Neural crest cell (in vitro differentiated cells): ENCODE results near the gene SNRPD3. TPM values are rescaled to one million over a fixed set of nuclear protein-coding genes. Genes with fewer than 3 reads are reported as not detected.
A peak's percentile ranks its signal among the peaks of the same experiment; 100 is the strongest.
"Not testable (repeated sequence)": the region's sequence is repeated elsewhere in the genome, so short reads cannot be mapped to it uniquely, and the experiment has no call there.

ENCODE experiments used
- DNase-seq: peaks from one replicate; pipeline ENCODE4 v3.0.0; 2021; ENCODE audit warnings: low read depth, mixed read lengths, low spot score
- H3K27ac Mint-ChIP-seq: one replicate; pipeline ENCODE4 v1.8.0; 2021; ENCODE audit warnings: mild to moderate bottlenecking, mixed read lengths; ENCODE audit not compliant: unreplicated experiment
- H3K27me3 Mint-ChIP-seq: 2 replicates; pipeline ENCODE4 v1.8.0; 2021; ENCODE audit warnings: low read depth, mild to moderate bottlenecking, mixed read lengths
- H3K36me3 Mint-ChIP-seq: 2 replicates; pipeline ENCODE4 v1.8.0; 2021; ENCODE audit warnings: low read depth, mild to moderate bottlenecking, mixed read lengths
- H3K4me1 Mint-ChIP-seq: 2 replicates; pipeline ENCODE4 v1.8.0; 2021; ENCODE audit warnings: mixed read lengths
- H3K4me3 Mint-ChIP-seq: one replicate; pipeline ENCODE4 v1.8.0; 2021; ENCODE audit warnings: mild to moderate bottlenecking, mixed read lengths
- H3K9me3 Mint-ChIP-seq: 2 replicates; pipeline ENCODE4 v1.8.0; 2021; ENCODE audit warnings: mixed read lengths
- CTCF ChIP-seq: fragments of 200-600 bp; sonication (generic); conservative IDR thresholded peaks from 2 replicates; pipeline ENCODE4 v1.5.0; 2021; ENCODE audit warnings: antibody characterized with exemption, mild to moderate bottlenecking
- total RNA-seq: library from RNA; stranded (reverse); gene quantifications from 2 replicates; pipeline ENCODE4 v1.2.1, GENCODE V29; 2021

Gene SNRPD3
- total RNA-seq, 1 donor from 2014 or later: 151 TPM

DNA sequence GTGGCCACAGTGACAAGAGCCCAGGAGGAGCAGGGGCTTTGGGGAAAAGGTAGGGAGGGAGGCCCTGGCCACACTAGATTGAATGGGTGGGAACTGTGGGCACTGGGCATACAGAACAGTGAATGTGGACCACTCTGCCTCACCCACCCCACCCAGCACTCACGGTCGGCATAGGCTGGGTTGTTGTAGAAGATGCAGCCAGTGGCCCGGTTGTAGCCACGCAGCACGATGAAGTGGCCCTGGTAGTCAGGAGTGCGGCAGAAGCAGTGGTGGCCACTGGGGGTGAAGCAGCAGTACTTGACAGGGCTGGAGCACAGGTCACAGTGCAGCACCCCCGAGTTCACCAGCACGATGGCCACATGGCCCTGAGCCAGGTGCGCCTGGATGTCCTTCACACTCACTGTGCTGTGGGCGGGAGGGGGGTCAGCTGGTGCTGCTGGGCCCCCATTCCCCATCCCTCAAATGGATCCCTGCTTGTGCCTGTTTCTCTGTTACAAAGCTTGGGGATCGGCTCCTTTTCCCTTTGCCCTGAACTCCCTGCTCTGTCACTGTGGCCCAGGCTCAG is 12.0 kb upstream of the SNRPD3 start:
- peaks cover 9% of the 10 kb centered on the region for H3K36me3 Mint-ChIP-seq
- H3K27me3 Mint-ChIP-seq: no peaks in the 10 kb centered on the region
- no peak overlapping the region for H3K4me3 Mint-ChIP-seq
- H3K27ac Mint-ChIP-seq: no peak overlapping the region
- H3K9me3 Mint-ChIP-seq: no peaks in the 10 kb centered on the region
- no peaks in the 10 kb centered on the region for H3K4me1 Mint-ChIP-seq
- no peak for DNase-seq
- no peak for TF ChIP-seq CTCF

DNA sequence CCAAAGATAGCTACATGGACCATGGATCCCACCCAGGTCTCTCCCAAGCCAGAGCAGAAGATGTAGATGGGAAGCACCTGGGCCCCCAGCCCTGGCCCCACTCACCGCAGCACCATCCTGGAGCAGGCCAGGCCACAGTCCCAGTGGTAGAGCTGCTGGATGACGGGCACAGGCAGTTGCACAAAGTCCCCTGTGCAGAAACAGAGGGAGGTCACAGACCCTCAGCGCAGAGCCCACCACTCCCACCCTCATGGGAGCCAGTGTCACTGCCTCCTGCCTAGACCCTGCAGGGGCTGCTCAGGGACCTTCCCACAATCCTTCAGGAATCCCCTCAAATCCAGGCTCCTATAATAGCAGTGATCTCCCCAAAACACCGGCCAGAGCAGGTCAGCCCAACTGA is 7.0 kb upstream of the SNRPD3 start:
- no peak overlapping the region for H3K27ac Mint-ChIP-seq
- no peak for TF ChIP-seq CTCF
- H3K4me1 Mint-ChIP-seq: peaks cover 11% of the 10 kb centered on the region
- H3K4me3 Mint-ChIP-seq: no peak overlapping the region
- no peaks in the 10 kb centered on the region for H3K9me3 Mint-ChIP-seq
- H3K27me3 Mint-ChIP-seq: no peaks in the 10 kb centered on the region
- DNase-seq: no peak
- peaks cover 6% of the 10 kb centered on the region for H3K36me3 Mint-ChIP-seq

- H3K4me3 Mint-ChIP-seq: peak overlapping the region; percentile 52
- H3K27ac Mint-ChIP-seq: peak overlapping the region; percentile 79
Observed at GRCh38 chr22:24550028-24550901, 5.5 kb upstream of the SNRPD3 start.

GRCh38 chr22:24550902-24551435 is 4.8 kb upstream of the SNRPD3 start:
- H3K9me3 Mint-ChIP-seq: no peaks in the 10 kb centered on the region
- no peak overlapping the region for H3K27ac Mint-ChIP-seq
- H3K4me1 Mint-ChIP-seq: peaks cover 25% of the 10 kb centered on the region
- DNase-seq: no peak
- peak overlapping the region; percentile 52 for H3K4me3 Mint-ChIP-seq
- TF ChIP-seq CTCF: no peak
- no peaks in the 10 kb centered on the region for H3K27me3 Mint-ChIP-seq
- H3K36me3 Mint-ChIP-seq: peaks cover 6% of the 10 kb centered on the region

More at GRCh38 chr22:24550028-24550901, 5.5 kb upstream of the SNRPD3 start:
- Mint-ChIP-seq H3K9me3 (no peaks in the 10 kb centered on the region), H3K27me3 (no peaks in the 10 kb centered on the region), H3K36me3 (peaks cover 6% of the 10 kb centered on the region), H3K4me1 (peaks cover 20% of the 10 kb centered on the region)
- DNase-seq: no peak
- no peak for TF ChIP-seq CTCF

DNA sequence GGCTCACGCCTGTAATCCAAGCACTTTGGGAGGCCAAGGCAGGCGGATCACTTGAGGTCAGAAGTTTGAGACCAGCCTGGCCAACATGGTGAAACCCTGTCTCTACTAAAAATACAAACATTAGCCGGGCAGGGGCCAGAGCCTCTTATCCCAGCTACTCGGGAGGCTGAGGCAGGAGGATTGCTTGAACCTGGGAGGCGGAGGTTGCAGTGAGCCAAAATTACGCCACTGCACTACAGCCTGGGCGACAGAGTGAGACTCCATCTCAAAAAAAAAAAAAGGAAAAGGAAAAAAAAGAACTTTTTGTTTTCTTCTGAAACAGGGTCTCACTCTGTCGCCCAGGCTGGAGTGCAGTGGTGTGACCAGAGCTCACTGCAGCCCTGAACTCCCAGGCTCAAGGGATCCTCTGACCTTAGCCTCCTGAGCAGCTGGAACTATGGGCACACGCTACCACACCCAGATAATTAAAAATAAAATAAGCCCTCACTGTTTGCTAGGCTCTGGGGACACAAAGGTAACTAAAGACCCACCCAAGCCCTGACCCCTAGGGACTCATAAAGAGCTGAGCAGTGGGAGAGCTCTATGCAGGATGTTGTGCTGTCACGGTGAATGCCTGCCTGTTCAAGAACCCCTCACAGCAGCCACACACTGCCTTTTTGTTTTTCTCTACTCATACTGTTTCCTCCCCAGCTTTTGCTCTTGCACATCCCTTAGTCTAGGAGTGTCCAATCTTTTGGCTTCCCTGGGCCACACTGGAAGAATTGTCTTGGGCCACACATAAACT is 3.1 kb upstream of the SNRPD3 start:
- DNase-seq, H3K27me3 Mint-ChIP-seq, H3K9me3 Mint-ChIP-seq, H3K27ac Mint-ChIP-seq, H3K36me3 Mint-ChIP-seq: not testable (repeated sequence)
- Mint-ChIP-seq H3K4me3 (peak overlapping the region; percentile 98), H3K4me1 (peaks cover 42% of the 10 kb centered on the region)
